H54 (cell line): ENCODE measurements around the gene DEFB127.
"Not testable (repeated sequence)": the region's sequence is repeated elsewhere in the genome, so short reads cannot be mapped to it uniquely, and the experiment has no call there.

Source experiments
- DNase-seq: peaks from one replicate; pipeline ENCODE4 v3.0.0; 2011; ENCODE audit warnings: low spot score, mixed read lengths; ENCODE audit not compliant: insufficient read length
- FAIRE-seq: peaks from 3 replicates; lab custom pipeline; 2011; peaks lifted over from hg19 to GRCh38; lab: Jason Lieb, UNC
- POLR2A ChIP-seq: IDR thresholded peaks from 2 replicates; pipeline ENCODE4 v1.6.1; 2011; ENCODE audit warnings: low read depth, mild to moderate bottlenecking, low read length

DEFB127 gene

GRCh38 chr20:199996-200395, 42.7 kb downstream of the DEFB127 start:
- no peak for TF ChIP-seq POLR2A
- FAIRE-seq, result no peak
- no peak for DNase-seq

- not testable (repeated sequence) for DNase-seq, FAIRE-seq
Observed at GRCh38 chr20:203630-204029, 46.4 kb downstream of the DEFB127 start.
